ENCODE results near the gene ABCC1. TPM values are rescaled to one million over a fixed set of nuclear protein-coding genes. Genes with fewer than 3 reads are reported as not detected.
A peak's percentile ranks its signal among the peaks of the same experiment; 100 is the strongest.

The ABCC1 gene
- total RNA-seq, 1 experiment from 2014 or later, result 56.4 TPM

DNA sequence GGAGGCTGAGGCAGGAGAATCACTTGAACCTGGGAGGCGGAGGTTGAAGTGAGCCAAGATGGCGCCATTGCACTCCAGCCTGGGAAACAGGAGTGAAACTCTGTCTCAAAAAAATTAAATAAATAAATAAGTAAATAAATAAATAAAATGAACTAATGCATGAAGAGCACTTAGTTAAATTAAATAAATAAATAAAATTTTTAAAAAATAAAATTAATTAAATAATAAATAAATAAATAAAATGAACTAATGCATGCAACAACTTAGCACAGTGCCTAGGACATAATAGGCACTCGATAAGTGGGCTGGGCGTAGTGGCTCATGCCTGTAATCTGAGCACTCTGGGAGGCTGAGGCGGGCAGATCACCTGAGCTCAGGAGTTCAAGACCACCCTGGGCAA lies 45.5 kb upstream of the ABCC1 start:
- Mint-ChIP-seq H3K27ac (peak overlapping the region in 1 of 3 experiments; percentile 35; a peak in 1 of 7 replicates), H3K4me3 (no peak overlapping the region), H3K36me3 (ENCODE audit: insufficient read depth in 1 of 3, low read depth in 3 of 3) (no peaks in the 10 kb centered on the region), H3K27me3 (ENCODE audit: low read depth) (no peaks in the 10 kb centered on the region), H3K9me3 (no peaks in the 10 kb centered on the region), H3K4me1 (peaks cover 8 to 9% of the 10 kb centered on the region in 2 experiments; a peak in 3 of 4 replicates)
- no peak overlapping the region for H4K8ac ChIP-seq (replicated peaks; ENCODE audit: insufficient read length, low read depth, low read length)
- no peak overlapping the region for H4K91ac ChIP-seq (ENCODE audit: insufficient read length, low read depth, low read length)
- H2AFZ ChIP-seq (ENCODE audit: low read length), result no peak overlapping the region
- H3K14ac ChIP-seq (ENCODE audit: insufficient read depth, low read length), result no peak overlapping the region
- no peak overlapping the region for H2BK15ac ChIP-seq (ENCODE audit: low read depth, low read length)
- H3K79me1 ChIP-seq (ENCODE audit: insufficient read depth, low read depth, low read length, poor library complexity, severe bottlenecking), result no peaks in the 10 kb centered on the region
- no peaks in the 10 kb centered on the region for H3K23me2 ChIP-seq (ENCODE audit: insufficient read length, low read depth, low read length, poor library complexity, severe bottlenecking)
- H3K79me2 ChIP-seq (ENCODE audit: insufficient read depth, low read length), result no peaks in the 10 kb centered on the region
- no peak for DNase-seq
- no peak overlapping the region for H3K18ac ChIP-seq (ENCODE audit: insufficient read length, low read depth, low read length)
- H3K23ac ChIP-seq (ENCODE audit: insufficient read length, low read depth, low read length), result no peak overlapping the region
- H2BK12ac ChIP-seq (ENCODE audit: insufficient read length, low read depth, low read length), result no peak overlapping the region
- no peaks in the 10 kb centered on the region for H3K9me3 ChIP-seq (ENCODE audit: control insufficient read depth, low read depth, low read length)
- H2BK120ac ChIP-seq (ENCODE audit: low read depth, low read length, poor library complexity, severe bottlenecking), result no peak overlapping the region
- TF ChIP-seq, protein P1, sequence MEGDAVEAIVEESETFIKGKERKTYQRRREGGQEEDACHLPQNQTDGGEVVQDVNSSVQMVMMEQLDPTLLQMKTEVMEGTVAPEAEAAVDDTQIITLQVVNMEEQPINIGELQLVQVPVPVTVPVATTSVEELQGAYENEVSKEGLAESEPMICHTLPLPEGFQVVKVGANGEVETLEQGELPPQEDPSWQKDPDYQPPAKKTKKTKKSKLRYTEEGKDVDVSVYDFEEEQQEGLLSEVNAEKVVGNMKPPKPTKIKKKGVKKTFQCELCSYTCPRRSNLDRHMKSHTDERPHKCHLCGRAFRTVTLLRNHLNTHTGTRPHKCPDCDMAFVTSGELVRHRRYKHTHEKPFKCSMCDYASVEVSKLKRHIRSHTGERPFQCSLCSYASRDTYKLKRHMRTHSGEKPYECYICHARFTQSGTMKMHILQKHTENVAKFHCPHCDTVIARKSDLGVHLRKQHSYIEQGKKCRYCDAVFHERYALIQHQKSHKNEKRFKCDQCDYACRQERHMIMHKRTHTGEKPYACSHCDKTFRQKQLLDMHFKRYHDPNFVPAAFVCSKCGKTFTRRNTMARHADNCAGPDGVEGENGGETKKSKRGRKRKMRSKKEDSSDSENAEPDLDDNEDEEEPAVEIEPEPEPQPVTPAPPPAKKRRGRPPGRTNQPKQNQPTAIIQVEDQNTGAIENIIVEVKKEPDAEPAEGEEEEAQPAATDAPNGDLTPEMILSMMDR (conservative IDR thresholded peaks at IDR 0.05), result no peak
- no peak overlapping the region for H3K4ac ChIP-seq (ENCODE audit: low read depth, low read length)
- no peaks in the 10 kb centered on the region for H3K27me3 ChIP-seq (ENCODE audit: insufficient read depth, low read length)
- H2BK5ac ChIP-seq (ENCODE audit: insufficient read length, low read length), result no peak overlapping the region
- no peak overlapping the region for H3K9ac ChIP-seq (ENCODE audit: extremely low read depth, insufficient read length, low read length)
- H3K4me2 ChIP-seq (ENCODE audit: insufficient read depth, insufficient read length, low read length), result no peak overlapping the region
- no peak overlapping the region for H3K27ac ChIP-seq (ENCODE audit: insufficient read length, low read depth, low read length)
- H4K5ac ChIP-seq (ENCODE audit: insufficient read length, low read depth, low read length), result no peak overlapping the region
- H2BK20ac ChIP-seq (ENCODE audit: low read depth, low read length, poor library complexity, severe bottlenecking), result no peak overlapping the region
- H2AK5ac ChIP-seq (ENCODE audit: insufficient read length, low read length), result no peak overlapping the region
- H3K4me1 ChIP-seq (ENCODE audit: insufficient read depth, low read length), result no peaks in the 10 kb centered on the region
- no CpG with 5 or more reads among the region's 5 CpGs for WGBS (ENCODE audit: extremely low coverage, insufficient read length, low lambda C conversion rate)
- no peak overlapping the region for H3K56ac ChIP-seq (ENCODE audit: insufficient read length, low read depth, low read length)
- no peaks in the 10 kb centered on the region for H4K20me1 ChIP-seq (ENCODE audit: control insufficient read depth, insufficient read depth, insufficient read length)
- H3T11ph ChIP-seq (ENCODE audit: low read length), result no peak overlapping the region
